Mesendoderm (in vitro differentiated cells): ENCODE results near the gene ORMDL1.

Source experiments
- DNase-seq: peaks from one replicate; pipeline ENCODE4 v3.0.0; 2013
- H2AK5ac ChIP-seq: 2 replicates; pipeline ENCODE4 v1.6.1; 2013; ENCODE audit warnings: low read length, inconsistent platforms
- H2BK120ac ChIP-seq: 2 replicates; pipeline ENCODE4 v1.6.1; 2013; ENCODE audit warnings: low read depth, mild to moderate bottlenecking, low read length, moderate library complexity, mixed read lengths
- H2BK15ac ChIP-seq: replicated peaks from 2 replicates; pipeline ENCODE4 v1.6.1; 2013; ENCODE audit warnings: low read depth, mild to moderate bottlenecking, moderate library complexity
- H2BK5ac ChIP-seq: 2 replicates; pipeline ENCODE4 v1.6.1; 2013; ENCODE audit warnings: low read length, inconsistent platforms
- H3K18ac ChIP-seq: 2 replicates; pipeline ENCODE4 v1.6.1; 2013; ENCODE audit warnings: mild to moderate bottlenecking, low read length, mixed read lengths
- H3K23ac ChIP-seq: one replicate; pipeline ENCODE4 v1.6.1; 2013; ENCODE audit warnings: low read length
- H3K27ac ChIP-seq: 2 replicates; pipeline ENCODE4 v1.5.1; 2013; ENCODE audit warnings: low read depth, mild to moderate bottlenecking, inconsistent platforms, low read length, moderate library complexity
- H3K27me3 ChIP-seq: 2 replicates; pipeline ENCODE4 v1.6.1; 2013; ENCODE audit warnings: low read length, control low read depth, mild to moderate bottlenecking, inconsistent platforms; ENCODE audit not compliant: insufficient read depth, poor library complexity
- H3K36me3 ChIP-seq: 2 replicates; pipeline ENCODE4 v1.6.1; 2013; ENCODE audit warnings: low read length, inconsistent platforms; ENCODE audit not compliant: control insufficient read depth, insufficient read depth
- H3K4ac ChIP-seq: one replicate; pipeline ENCODE4 v1.6.1; 2013; ENCODE audit warnings: low read depth, mild to moderate bottlenecking, low read length, moderate library complexity
- H3K4me1 ChIP-seq: 2 replicates; pipeline ENCODE4 v1.6.1; 2013; ENCODE audit warnings: low read depth, low read length, inconsistent platforms; ENCODE audit not compliant: control insufficient read depth
- H3K4me2 ChIP-seq: 2 replicates; pipeline ENCODE4 v1.6.1; 2013; ENCODE audit warnings: low read length
- H3K4me3 ChIP-seq: 2 replicates; pipeline ENCODE4 v1.5.1; 2013; ENCODE audit warnings: mild to moderate bottlenecking, low read length
- H3K56ac ChIP-seq: one replicate; pipeline ENCODE4 v1.6.1; 2013; ENCODE audit warnings: low read length
- H3K79me1 ChIP-seq: 2 replicates; pipeline ENCODE4 v1.6.1; 2013; ENCODE audit warnings: low read length, inconsistent platforms
- H3K79me2 ChIP-seq: 2 replicates; pipeline ENCODE4 v1.6.1; 2013; ENCODE audit warnings: mild to moderate bottlenecking, low read length; ENCODE audit not compliant: control insufficient read depth, insufficient read depth
- H3K9ac ChIP-seq: 2 replicates; pipeline ENCODE4 v1.6.1; 2013; ENCODE audit warnings: low read length, inconsistent platforms
- H4K5ac ChIP-seq: one replicate; pipeline ENCODE4 v1.6.1; 2013; ENCODE audit warnings: low read length
- H4K8ac ChIP-seq: one replicate; pipeline ENCODE4 v1.6.1; 2013; ENCODE audit warnings: low read depth, mild to moderate bottlenecking, control low read depth, low read length, moderate library complexity
- WGBS: extraction: QIAGEN DNeasy Blood & Tissue Kit; methylation state at CpG from one replicate; pipeline ENCODE4 v1.1.7; 2013; ENCODE audit warnings: low lambda C conversion rate, missing lambda C conversion rate; ENCODE audit not compliant: insufficient coverage; ENCODE audit errors: extremely low coverage; 5-methylcytosine and 5-hydroxymethylcytosine counted together

Gene ORMDL1

DNA sequence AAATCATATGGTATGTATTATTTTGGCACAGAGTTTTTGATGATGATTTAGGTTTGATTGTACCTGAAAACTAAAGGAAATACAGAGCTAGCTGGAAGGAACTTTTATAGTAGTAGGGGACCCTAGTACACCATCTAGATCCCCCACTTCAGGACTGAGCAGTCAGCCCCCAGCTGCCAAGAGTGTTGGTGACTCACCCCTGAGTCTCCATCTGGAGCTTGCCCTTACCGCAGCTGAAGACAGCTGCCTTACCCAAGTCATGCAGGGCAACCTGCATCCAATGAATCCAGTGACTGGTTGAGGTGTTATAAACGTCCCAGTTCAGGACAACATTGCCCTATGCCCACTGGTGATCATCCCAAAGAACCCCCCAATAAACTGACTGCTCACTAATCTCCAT lies 15.4 kb upstream of the ORMDL1 start:
- no peak overlapping the region for H4K5ac ChIP-seq
- H2BK5ac ChIP-seq = no peak overlapping the region
- no peak overlapping the region for H3K9ac ChIP-seq
- no peak overlapping the region for H3K18ac ChIP-seq
- H3K27ac ChIP-seq = peak overlapping the region; percentile 23
- H2AK5ac ChIP-seq = no peak overlapping the region
- H3K56ac ChIP-seq = no peak overlapping the region
- no peak overlapping the region for H2BK15ac ChIP-seq
- H3K4me3 ChIP-seq = no peak overlapping the region
- no peak overlapping the region for H2BK120ac ChIP-seq
- H3K79me2 ChIP-seq = peaks cover 4% of the 10 kb centered on the region
- no peak overlapping the region for H3K4me2 ChIP-seq
- H3K27me3 ChIP-seq = no peaks in the 10 kb centered on the region
- H3K23ac ChIP-seq = no peak overlapping the region
- H4K8ac ChIP-seq = no peak overlapping the region
- peaks cover 3% of the 10 kb centered on the region for H3K36me3 ChIP-seq
- DNase-seq = no peak
- H3K4ac ChIP-seq = no peak overlapping the region
- H3K4me1 ChIP-seq = no peaks in the 10 kb centered on the region
- H3K79me1 ChIP-seq = no peaks in the 10 kb centered on the region
- WGBS = no CpG with 5 or more reads among the region's 2 CpGs

DNA sequence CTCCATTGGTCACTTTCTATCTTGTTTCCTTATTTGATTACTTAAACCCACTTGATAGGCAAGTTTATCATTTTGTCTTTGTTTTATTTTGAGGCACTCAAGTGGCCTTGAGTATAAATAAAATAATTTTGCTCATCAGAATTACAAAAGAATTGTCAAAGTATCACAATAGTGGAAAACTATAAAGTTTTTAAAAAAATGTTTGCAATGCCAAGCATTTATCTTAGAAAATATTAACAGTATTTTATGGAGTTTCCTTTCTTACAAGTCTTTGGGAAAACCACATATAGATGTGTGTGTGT lies 14.8 kb upstream of the ORMDL1 start:
- no peak for DNase-seq
- no peak overlapping the region for H3K9ac ChIP-seq
- H4K5ac ChIP-seq = no peak overlapping the region
- H3K27me3 ChIP-seq = no peaks in the 10 kb centered on the region
- H3K4me1 ChIP-seq = no peaks in the 10 kb centered on the region
- no peak overlapping the region for H3K27ac ChIP-seq
- no peak overlapping the region for H3K4ac ChIP-seq
- H3K18ac ChIP-seq = no peak overlapping the region
- no peak overlapping the region for H3K23ac ChIP-seq
- H3K4me2 ChIP-seq = no peak overlapping the region
- H3K4me3 ChIP-seq = no peak overlapping the region
- no peak overlapping the region for H2AK5ac ChIP-seq
- H3K36me3 ChIP-seq = peaks cover 3% of the 10 kb centered on the region
- no peak overlapping the region for H2BK5ac ChIP-seq
- H4K8ac ChIP-seq = no peak overlapping the region
- no peaks in the 10 kb centered on the region for H3K79me1 ChIP-seq
- peaks cover 4% of the 10 kb centered on the region for H3K79me2 ChIP-seq
- H2BK15ac ChIP-seq = no peak overlapping the region
- H2BK120ac ChIP-seq = no peak overlapping the region
- H3K56ac ChIP-seq = no peak overlapping the region

DNA sequence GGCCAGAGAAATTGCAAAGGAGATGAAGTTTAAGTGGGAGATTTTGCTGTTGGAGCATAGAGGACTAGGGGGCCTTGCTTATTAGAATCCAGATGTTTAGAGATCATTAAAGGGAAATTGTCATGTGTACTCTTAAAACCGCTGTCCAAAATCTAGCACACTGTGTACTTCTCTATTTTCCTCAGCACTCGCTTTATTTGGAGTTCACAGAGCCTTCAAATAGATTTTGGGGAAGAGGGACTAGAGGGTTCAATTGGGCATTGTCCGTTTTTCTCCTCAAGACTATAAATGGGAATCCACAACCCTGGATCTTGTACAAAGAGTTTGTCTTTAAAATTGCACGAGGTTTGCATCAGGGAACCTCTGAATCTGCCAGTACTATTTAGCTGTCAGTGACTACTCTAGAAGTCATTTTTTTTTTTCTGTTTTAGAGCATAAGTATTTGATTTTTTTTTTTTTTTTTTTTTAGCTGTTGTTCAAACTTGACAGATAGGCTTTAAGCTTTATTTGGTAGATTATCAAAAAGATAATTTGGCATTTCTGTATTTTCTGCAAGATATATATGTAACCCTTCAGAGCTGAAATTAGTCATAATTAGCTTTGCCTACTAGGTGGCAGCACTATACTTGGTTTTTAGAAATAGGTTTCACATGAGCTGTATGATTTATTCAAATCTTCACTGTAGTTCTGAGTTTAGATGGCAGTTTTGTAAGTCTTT lies 14.3 kb upstream of the ORMDL1 start:
- no peak overlapping the region for H4K5ac ChIP-seq
- no peak overlapping the region for H3K9ac ChIP-seq
- no peak overlapping the region for H3K56ac ChIP-seq
- H2BK15ac ChIP-seq = no peak overlapping the region
- H3K23ac ChIP-seq = no peak overlapping the region
- H3K36me3 ChIP-seq = peaks cover 3% of the 10 kb centered on the region
- peak; percentile 27 for DNase-seq
- peaks cover 4% of the 10 kb centered on the region for H3K79me2 ChIP-seq
- no peak overlapping the region for H2BK120ac ChIP-seq
- no peaks in the 10 kb centered on the region for H3K79me1 ChIP-seq
- H2AK5ac ChIP-seq = no peak overlapping the region
- no peak overlapping the region for H3K4ac ChIP-seq
- H4K8ac ChIP-seq = no peak overlapping the region
- H3K4me3 ChIP-seq = no peak overlapping the region
- H3K4me1 ChIP-seq = no peaks in the 10 kb centered on the region
- no peak overlapping the region for H2BK5ac ChIP-seq
- no peak overlapping the region for H3K4me2 ChIP-seq
- no peak overlapping the region for H3K18ac ChIP-seq
- no peaks in the 10 kb centered on the region for H3K27me3 ChIP-seq
- no peak overlapping the region for H3K27ac ChIP-seq
- WGBS = no CpG with 5 or more reads among the region's 4 CpGs

DNA sequence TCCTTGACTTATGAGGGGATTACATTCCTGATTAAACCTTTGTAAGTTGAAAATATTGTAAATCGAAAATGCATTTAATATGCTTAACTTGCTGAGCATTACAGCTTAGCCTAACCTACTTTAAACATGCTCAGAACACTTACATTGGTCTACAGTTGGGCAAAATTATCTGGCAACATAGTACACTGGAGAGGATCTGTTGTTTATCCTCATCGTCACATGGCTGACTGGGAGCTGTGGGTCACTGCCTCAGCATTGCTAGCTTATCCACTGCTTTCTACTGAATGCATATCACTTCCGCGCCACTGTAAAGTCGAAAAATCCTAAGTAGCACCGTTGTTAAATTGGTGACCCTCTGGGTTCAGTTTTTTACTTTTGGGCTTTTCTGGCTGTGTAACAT lies 13.8 kb upstream of the ORMDL1 start:
- no peaks in the 10 kb centered on the region for H3K27me3 ChIP-seq
- WGBS = no CpG with 5 or more reads among the region's 6 CpGs
- no peak overlapping the region for H2BK5ac ChIP-seq
- DNase-seq = no peak
- H3K4me3 ChIP-seq = no peak overlapping the region
- no peak overlapping the region for H2BK120ac ChIP-seq
- no peak overlapping the region for H3K18ac ChIP-seq
- peaks cover 4% of the 10 kb centered on the region for H3K79me2 ChIP-seq
- no peak overlapping the region for H3K4me2 ChIP-seq
- no peak overlapping the region for H3K56ac ChIP-seq
- no peaks in the 10 kb centered on the region for H3K4me1 ChIP-seq
- no peak overlapping the region for H3K4ac ChIP-seq
- H4K5ac ChIP-seq = no peak overlapping the region
- H2AK5ac ChIP-seq = no peak overlapping the region
- peaks cover 3% of the 10 kb centered on the region for H3K36me3 ChIP-seq
- no peak overlapping the region for H3K9ac ChIP-seq
- H3K79me1 ChIP-seq = no peaks in the 10 kb centered on the region
- no peak overlapping the region for H4K8ac ChIP-seq
- H2BK15ac ChIP-seq = no peak overlapping the region
- H3K27ac ChIP-seq = no peak overlapping the region
- no peak overlapping the region for H3K23ac ChIP-seq

DNA sequence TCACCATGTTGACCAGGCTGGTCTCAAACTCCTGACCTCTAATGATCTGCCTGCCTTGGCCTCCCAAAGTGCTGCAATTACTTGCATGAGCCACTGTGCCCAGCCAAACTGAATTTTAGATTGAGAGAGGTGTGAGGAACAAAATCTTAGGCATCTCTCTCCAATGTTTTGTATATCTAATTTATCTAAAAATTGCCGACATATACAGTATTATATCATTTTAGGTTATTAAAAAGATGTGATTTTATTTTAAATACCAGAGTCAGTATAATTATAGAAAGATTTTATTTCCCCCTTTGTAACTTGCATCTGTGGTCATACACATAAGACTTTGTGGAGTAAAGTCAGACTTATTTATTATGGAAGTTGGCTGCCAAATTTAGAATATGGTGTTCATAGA lies 10.2 kb upstream of the ORMDL1 start:
- Histone ChIP-seq H3K56ac (no peak overlapping the region), H3K18ac (no peak overlapping the region), H3K79me1 (no peaks in the 10 kb centered on the region), H2BK15ac (no peak overlapping the region), H3K4ac (no peak overlapping the region), H2AK5ac (no peak overlapping the region), H3K27ac (no peak overlapping the region), H3K9ac (no peak overlapping the region), H3K4me1 (no peaks in the 10 kb centered on the region), H2BK120ac (no peak overlapping the region), H3K79me2 (peaks cover 6% of the 10 kb centered on the region), H2BK5ac (no peak overlapping the region), H3K27me3 (no peaks in the 10 kb centered on the region), H3K36me3 (no peaks in the 10 kb centered on the region), H4K8ac (no peak overlapping the region), H3K4me2 (no peak overlapping the region), H3K4me3 (no peak overlapping the region), H4K5ac (no peak overlapping the region), H3K23ac (no peak overlapping the region)
- no CpG with 5 or more reads among the region's 1 CpG for WGBS
- no peak for DNase-seq

DNA sequence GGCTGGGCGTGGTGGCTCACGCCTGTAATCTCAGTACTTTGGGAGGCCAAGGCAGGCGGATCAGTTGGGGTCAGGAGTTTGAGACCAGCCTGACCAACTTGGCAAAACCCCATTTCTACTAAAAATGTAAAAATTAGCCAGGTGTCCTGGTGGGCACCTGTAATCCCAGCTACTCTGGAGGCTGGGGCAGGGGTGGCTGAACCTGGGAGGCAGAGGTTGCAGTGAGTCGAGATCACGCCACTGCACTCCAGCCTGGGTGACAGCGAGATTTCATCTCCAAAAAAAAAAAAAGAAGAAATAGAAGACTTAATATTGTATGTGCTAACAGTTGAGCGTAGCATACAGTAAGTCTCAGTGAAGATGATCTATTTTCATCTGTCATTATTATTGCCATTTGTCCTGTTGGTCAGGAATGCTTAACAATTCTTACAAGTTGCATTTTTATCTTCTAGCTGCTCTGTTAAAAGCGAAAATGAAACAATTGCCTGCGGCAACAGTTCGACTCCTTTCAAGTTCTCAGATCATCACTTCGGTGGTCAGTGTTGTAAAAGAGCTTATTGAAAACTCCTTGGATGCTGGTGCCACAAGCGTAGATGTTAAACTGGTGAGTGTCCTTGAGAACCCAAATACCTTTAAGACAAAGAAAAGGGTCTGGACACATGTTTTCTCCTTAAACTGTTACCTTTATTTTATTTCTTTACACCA lies 7.4 kb upstream of the ORMDL1 start:
- no CpG with 5 or more reads among the region's 12 CpGs for WGBS
- Histone ChIP-seq H3K4me1 (no peaks in the 10 kb centered on the region), H3K23ac (no peak overlapping the region), H3K27me3 (no peaks in the 10 kb centered on the region), H3K18ac (no peak overlapping the region), H2BK15ac (no peak overlapping the region), H3K4me2 (no peak overlapping the region), H3K4me3 (no peak overlapping the region), H4K8ac (no peak overlapping the region), H3K27ac (no peak overlapping the region), H3K79me2 (peaks cover 16% of the 10 kb centered on the region), H3K4ac (no peak overlapping the region), H2AK5ac (no peak overlapping the region), H2BK5ac (no peak overlapping the region), H3K56ac (no peak overlapping the region), H3K36me3 (no peaks in the 10 kb centered on the region), H3K9ac (no peak overlapping the region), H4K5ac (no peak overlapping the region), H2BK120ac (no peak overlapping the region), H3K79me1 (peaks cover 2% of the 10 kb centered on the region)
- DNase-seq = no peak
